Measurements from ENCODE around the gene GSAP.

The GSAP gene

DNA sequence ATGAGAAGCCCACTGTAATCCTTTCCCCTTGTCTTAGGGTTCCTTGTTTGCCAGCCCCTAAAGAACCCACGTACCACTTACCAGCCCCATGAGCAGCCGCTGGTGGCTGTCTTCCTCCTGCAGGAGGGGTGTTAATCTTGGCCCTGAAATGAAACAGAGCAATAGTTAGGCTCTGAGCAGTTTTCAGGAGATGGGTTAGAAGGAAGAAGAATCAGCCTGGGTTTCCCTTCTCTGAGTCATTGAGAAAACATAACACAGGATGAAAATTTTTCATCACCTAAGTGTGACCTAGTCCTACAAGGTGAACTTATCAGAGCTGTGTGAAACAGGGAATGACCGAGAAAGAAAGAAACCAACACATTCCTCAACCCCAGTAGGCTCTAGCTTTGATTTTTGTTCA is 90.0 kb downstream of the GSAP start:
- no peak for DNase-seq

DNA sequence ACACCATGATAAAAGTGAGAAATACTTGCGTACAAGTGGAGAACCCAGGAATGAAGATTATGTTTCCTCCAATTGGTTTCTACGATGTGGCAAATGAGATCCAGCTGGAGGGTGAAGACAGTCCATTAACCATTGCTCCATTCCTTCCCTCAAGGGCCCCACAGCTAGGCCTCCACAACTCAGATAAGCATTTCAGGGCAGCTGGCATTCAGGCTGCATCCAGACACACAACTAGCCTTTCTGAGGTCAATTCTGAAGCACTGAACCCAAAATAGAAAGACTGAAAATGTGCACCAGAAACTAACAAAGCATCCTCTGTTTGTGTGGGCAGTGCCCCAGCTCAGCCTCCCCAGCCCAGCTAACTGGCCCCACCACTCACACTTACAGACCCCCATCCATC is 94.8 kb downstream of the GSAP start:
- no peak for DNase-seq

DNA sequence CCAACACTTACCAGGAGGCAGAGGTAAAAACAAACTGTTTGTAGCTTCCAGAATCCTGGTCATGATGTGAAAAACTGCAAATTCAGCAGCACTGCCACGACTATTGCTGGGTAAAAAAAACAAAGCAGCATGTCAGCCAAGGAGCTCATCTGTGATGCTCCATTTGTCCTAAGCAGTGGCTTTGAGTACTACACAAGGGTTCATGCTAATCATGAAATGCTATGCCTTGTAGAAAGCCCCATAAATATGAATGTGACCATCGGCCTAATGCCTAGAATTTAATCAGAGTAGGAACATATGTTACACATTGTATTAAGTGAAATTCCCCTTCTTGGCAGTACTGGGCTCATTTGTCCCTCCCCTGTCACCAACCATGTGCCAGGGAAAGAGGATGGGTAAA is 95.4 kb downstream of the GSAP start:
- DNase-seq, result no peak

DNA sequence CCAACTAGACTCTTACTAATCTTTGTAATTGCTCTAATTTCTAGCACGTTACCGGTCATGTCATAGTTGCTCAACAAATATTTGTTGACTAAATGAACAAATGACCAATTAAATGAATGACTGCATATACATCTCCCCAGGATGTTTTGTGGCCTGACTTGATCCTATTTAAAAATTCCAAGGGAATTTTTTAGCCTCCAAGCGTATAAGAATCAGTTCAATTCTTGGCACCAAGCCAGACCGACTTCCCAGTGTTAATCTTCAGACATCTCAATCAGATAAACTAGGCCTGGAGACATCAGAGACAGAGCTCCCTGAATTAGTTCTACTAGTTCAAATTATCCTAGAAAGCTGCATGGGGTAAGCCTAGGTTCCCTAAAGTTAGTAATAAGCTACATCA is 96.0 kb downstream of the GSAP start:
- no peak for DNase-seq

DNA sequence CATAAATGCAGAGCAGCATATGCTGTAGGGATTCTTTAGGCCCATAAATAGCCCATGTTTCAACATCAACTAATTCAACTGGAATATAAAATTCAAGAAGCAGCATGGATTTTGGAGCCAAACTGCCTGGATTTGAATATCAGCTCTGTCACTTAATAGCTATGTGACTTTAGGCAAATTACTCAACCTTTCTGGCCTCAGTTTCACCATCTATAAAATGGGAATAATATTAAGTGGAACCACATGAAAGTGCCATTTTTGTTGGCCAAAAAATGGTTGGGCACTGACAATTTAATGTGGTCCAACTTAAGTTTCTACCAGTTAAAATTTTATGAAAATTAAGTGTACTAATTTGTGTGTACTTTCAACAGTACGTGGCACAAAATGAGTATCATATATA is 98.1 kb downstream of the GSAP start:
- DNase-seq, result no peak

DNA sequence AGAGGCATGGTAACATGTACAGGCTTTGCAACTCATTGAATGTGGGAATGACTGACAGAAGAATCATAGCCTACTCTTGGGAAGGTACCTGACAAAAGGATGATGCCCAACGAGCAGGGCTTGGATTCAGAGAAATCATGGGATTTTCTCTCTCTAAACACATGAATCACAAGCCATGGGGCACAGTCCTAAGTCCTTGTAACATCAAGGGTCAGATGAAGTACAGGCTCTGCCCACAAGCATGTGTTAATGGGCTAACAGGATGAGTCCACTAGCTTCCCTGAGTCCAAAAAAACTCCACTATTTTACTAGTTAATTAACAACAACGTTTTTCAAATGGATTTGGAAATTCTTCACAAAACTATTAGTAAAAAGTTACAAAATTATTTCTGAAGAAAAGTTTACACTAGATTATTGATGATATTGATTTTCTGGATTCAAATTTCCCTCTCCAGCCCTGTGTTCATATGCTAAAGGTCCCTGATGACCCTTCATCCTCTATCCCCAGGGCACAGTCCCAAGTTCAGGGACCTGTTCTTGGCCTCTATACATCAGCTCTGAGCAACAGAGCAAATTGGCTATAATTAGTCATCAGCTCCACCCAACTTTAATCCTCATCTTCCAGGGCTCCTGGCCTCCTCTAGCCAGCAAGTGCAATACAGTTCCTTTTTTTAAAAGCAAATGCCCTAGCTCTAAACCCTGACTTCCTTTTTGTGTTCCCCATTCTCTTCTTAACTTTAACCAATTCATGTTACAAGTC is 99.8 kb downstream of the GSAP start:
- DNase-seq, result no peak

DNA sequence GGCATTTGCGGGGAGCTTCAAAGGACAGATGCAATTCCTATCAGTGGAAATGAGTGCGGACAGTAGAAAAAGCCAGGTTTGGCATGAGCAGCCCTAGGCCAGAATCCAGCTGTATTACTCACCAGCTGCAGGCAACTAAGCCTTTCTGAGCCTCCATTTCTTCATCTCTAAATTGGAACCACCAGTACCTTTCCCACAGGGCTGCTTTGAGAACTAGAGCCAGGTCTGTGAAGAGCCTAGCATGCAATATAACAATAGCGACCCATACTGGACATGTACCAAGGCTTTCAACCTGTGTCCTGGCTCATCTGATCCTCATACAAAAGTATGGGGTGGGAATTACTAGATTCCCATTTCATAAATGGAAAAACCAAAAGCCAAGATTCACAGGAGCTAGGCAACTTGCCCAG is 101.0 kb downstream of the GSAP start:
- peak; percentile 85 for DNase-seq

DNA sequence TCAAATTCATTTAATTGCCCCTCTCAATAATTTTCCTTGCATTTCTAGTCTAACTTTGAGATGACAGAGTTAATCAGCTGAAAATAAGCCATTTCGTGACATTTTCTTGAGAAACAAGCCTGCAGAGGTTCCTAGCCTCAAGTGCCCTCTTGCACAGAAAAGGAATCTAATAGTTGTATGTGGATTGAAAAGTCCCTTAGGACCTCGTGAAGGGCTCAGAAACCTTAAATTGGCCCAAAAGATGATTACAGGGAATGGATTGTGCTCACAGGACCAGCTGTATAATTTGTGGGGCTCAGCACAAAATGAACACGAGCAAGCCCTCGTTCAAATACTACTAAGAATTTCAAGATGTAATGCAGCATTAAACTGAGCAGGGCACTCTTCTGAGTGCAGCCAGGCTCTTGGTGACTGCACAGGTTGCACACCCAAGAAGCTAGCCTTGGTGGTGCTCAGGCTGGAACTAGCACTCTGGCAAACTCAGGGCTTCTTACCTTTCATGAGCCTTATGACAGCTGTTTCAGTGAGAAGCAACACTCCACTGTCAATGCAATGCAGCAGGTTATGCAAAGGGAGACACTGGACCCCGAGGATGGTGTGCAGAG is 102.2 kb downstream of the GSAP start:
- no peak for DNase-seq

DNA sequence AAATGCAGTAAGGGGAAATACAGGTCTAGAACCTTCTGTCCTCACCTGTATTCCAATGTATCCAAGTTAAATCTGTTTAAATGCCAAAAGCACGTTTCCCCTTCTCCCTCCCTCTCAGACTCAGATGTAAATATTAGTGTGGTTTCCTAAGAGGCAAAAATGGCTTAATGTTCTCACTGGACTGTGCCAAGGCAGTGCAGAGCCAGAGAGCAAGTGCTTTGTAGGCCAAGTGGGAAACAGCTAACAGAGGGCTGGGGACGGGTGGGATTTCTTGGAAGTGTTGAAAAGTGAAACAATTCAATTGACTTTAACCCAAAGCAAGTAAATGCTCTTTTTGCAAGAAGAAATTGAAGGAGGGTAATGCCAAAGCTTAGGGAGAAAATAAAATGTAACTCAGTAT is 103.1 kb downstream of the GSAP start:
- DNase-seq, result peak; percentile 57

DNA sequence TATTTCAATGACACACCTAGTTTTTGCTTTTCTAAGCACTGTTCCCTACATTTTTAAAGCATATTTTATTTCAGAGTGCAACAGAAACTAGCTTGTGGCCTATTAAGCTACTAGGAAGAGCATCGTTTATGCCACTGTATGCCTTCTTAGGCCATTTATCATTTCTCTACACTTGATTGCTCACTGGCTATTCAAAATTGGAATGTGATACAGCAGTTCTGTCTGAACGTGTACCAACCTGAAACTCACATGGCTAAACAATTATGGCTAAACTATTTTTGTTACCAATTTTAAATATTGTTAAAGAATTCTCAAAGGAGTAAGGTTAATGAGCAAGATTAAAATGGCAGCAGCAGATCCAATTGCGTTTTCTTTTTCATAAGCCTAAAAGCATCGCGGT is 105.2 kb downstream of the GSAP start:
- no peak for DNase-seq

DNA sequence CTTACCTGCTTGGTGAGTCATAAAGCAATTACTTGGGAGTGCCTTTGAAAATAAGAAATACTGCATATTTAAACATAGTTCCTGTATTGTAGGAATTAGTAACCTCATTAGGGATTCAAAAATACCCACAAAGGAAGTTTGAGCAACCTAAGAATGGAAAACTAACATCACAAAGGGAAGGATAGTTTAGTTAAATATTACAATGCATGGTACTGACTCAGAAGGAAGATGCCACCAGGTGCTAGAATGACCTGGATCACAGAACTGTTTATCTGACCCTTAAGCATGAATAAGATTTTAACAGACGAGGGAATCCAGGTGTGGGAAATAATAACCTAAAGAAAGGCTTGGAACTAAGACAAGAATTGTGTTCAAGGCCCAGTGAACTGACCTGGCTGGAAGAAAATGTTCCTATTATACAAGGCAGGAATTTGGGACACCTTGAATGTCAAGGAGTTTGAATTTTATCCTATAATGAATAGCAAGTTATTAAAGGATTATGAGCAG is 106.4 kb downstream of the GSAP start:
- no peak for DNase-seq

DNA sequence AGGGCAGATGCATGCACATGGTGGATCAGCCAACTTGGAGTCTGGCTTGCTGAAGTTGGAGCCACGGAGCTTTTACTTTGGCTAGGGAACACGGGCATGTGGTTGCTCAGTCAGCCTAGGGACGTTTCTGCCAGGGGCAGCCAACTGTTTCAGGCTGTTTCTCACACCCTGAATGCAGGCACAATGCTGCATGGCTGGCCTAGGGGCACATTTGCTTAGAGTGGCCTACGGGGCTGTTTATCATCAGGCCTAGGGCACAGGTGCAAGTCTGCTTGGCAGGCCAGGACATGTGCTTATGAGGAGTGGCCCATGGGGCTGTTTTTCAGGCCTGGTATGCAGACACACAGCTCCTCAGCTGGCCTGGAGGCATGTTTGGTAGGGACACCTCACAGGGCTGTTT is 107.4 kb downstream of the GSAP start:
- peak; percentile 43 for DNase-seq

DNA sequence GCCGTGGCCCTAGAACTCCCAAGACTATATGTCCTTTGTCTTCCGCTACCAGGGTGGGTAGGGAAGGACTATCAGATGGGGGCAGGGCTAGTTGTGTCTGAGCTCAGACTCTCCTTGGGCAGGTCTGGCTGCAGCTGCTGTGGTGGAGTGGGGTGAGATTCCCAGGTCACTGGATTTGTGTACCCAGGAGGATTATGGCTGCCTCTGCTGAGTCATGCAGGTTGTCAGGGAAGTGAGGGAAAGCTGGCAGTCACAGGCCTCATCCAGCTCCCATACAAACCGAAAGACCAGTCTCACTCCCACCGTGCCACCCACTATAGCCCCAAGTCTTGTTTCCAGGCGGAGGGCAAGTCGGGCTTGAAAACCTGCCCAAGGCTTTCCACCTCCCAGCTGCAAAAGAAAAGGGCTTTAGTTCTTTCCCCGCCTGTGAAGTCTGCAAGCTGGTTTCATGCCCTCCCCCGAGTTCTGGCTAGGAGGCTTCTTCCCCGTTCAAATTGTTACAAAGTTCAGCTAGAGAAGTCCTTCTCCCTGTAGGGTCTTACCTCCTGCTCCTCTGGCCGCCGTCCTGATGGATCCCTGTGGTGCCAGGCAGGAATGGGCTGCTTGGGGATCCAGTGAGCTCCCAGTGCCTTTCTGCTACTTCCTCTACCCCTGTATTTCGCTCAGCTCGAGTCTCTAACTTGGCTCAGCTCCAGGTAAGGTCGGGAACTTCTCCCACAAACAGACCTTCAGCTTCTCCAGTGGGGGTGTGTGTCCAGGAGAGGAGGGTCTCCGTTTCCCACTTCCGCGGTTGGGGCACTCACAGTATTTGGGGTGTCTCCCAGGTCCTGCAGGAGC is 109.7 kb downstream of the GSAP start:
- no peak for DNase-seq

DNA sequence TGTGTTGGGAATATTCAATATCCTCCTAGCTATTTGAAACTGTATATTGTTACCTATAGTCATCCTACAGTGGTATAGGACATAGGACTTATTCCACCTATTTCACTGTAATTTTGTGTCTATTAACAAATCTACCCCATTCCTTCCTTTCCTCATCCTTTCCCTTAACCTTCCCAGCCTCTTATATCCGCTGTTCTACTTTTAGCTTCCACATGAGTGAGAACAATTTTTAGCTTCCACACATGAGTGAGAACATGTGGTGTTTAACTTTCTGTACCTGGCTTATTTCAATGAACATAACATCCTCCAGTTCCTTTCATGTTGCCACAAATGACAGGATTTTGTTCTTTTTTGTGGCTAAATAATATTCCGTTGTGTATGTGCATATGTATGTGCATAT is 120.6 kb downstream of the GSAP start:
- no peak for DNase-seq

DNA sequence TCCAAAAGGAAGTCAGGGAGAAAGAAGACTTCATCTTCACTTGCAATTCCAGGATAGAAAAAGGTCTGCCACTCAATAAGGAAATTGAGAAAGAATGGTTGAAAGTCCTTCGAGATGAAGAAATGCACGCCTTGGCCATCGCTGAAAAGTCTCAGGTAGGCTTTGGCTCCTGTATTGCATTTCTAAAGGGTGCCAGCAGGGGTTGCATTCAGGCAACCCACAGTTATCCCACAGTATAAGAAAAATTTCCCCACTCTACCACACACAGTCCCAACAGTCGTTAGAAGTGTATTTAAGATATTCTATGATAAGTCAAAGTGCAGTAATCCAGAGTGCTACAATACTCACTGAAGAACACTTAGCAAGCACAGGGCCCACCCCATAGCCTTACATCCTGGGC is 123.1 kb downstream of the GSAP start:
- DNase-seq, result no peak

DNA sequence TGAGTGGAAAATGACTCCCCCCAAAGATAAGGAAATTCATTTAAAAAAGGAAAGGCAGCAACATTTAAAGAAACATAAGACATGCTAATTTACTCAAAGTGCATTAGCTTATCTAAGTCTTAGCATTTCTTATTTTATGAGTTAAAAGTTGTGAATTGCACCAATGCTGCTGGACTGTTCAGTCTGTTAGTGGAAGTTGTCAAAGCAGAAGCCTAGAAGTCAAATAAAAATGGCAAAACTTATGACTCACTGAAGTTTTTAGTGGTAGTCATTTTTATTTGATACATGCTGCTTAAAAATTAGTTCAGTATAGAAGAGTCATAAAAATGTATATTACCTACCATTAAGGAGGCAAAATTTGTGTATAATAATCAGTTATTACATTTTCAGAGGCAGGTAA is 125.7 kb downstream of the GSAP start:
- no peak for DNase-seq

DNA sequence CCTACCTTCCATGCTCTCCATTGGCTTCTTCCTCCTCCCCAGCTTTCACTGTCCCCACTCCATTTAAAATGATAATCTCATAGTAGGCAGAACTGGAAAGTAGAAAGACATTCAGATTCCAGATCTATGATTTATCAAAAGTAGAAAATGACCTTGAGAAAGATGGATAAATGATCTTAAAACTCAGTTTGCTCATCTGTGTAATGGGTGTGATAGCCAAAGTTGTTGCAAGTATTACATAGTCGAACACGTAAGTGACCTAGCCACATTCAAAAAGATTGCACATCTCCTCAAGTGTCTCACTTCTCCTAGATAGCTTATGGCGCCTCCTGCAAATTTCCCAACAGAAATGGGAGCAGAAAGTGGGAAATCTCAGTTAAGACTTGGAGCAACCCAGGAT is 126.8 kb downstream of the GSAP start:
- no peak for DNase-seq

DNA sequence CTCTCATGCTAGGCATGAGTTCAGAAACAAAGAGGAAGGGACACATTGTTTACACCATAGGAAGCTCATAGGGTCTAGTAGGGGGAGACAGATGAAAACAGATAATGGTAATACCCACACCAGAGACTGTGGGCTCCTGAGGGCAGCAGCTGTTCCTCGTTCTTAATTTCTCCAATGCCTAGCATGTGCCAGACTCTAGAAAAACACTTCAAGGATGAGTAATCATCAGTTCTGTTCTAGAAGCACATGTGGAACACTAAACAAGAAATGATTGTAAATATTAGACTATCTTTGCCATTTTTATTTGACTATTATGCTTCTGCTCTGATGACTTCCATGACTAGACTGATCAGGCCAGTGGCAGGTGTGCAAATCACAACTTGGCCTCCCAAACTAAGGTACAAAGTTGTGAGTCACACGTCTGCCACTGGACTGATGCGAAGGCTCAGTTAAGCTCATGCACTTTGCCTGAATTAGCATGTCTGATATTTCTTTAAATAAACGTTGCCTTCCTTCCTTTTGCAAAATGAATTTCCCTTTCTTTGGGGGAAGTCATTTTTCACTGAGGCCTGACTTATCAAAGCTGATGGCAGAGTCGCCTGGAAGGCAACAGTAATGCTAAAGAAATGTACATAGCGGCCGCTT is 127.4 kb downstream of the GSAP start:
- DNase-seq, result no peak

DNA sequence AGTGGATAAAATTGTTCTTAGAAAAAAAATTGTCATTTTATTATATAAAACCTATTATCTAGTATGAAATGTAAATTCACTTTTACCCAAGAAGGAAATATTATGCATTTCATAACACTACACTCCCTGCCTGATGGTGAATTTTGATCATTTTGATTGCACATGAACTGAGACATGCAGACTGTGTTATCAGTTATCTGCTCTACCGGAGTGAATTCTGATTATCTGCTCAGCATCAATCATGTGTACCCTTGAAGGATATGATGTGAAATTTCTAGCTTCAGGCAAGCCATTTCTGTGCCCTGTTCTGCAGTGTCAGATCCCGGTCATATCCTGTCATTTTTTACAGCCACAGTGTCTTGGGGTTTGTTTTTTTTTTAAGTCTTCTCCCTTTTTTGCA is 131.5 kb downstream of the GSAP start:
- no peak for DNase-seq

DNA sequence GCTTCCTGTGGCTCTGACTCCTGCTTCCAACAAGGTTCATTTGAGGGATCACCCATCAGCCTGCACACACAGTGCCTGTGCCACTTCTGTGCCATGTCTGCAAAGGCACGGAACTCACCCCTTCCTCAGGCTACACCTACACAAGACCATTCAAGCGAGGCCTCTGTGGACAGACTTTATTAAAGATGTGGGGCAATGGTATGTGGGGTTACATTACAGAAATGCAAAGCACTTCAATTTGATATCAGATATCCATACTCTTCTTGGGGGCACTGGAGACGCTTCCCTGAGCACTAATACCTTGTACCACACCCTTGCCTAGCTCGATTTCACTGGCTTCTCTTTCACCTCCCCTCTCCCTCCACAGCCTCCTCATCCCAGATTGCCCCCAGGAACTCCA is 132.1 kb downstream of the GSAP start:
- no peak for DNase-seq

DNA sequence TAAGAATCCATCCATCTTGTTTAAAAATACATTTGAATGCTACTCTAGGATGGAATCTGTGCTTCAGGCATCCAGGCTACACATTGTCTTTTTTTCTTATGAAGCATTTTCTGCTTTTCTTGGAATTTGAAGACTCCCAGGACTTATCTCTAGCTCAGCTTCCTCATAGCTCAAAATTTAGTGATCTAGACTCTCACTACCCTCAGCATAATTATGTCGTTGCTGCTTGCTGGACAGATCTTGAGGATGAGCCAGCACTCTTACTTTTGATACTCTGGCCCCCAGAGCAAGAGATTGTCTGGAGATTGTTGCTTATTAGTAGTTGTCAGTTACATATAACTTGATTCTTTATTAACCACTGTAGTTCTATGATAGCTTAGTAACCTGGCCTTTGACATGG is 133.3 kb downstream of the GSAP start:
- no peak for DNase-seq

DNA sequence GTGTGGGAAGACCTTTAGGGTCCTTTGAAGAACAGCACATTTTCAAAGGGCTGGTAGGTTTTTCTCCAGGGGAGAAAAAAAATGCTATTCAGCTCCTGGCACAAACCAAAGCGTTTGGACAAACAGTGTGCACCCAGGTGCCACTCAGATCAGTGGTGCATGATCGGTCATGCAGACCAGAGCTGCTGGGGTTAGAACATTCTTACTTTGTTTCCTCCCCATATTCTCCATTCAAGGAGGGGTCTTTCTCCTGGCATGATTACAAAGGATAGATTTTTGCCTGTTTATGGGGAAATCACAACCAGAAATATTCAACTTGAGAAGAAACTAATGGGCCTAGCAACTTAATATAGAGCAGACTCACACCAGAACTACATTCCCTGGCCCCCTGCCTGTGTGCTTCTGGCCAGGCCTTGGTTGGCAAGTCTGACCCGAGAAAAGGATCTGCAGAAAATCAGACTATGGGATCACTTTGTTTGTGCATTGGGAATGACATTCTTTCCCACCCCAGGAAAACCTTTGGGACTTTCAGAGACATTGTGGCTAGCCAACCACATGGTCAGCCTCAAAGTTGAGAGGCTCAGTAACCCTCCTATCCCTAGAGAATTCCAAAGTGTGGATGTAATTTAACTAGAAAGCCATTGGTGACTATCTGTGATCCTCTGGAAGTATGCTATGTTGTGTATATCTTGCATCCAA is 134.2 kb downstream of the GSAP start:
- peak; percentile 38 for DNase-seq

DNA sequence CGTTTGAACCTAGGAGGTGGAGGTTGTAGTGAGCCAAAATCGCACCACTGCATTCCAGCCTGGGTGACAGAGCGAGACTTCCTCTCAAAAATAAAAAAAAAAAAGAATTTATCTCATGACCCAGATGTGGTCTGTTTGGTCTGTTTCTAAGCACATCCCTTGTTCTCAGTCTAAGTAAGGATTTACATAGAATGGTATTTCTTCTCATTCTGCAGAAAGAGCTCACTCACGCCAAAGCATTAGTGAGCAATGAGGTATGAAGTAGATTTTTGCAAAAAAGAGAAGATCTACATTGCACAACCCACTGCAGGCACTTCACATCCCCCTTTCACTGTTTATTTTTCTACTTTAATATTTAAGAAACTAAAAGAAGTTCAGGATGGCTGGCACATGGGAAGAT is 140.0 kb downstream of the GSAP start:
- DNase-seq, result no peak
